GM10248 (cell line): Measurements from ENCODE around the gene TTPAL.

Experiments used
- CTCF ChIA-PET: fragments of 300-600 bp; sonication (Branson Sonifier 250); formaldehyde crosslinking; extraction: SDS; loops from one replicate; lab custom pipeline; 2021; ENCODE audit warnings: antibody characterized with exemption; lab: Yijun Ruan, JAX
- POLR2A ChIA-PET: fragments of 350-650 bp; sonication (Branson Sonifier 250); formaldehyde crosslinking; extraction: SDS; loops from one replicate; lab custom pipeline; 2020; ENCODE audit warnings: antibody characterized with exemption; lab: Yijun Ruan, JAX
- DNase-seq: peaks from one replicate; pipeline ENCODE4 v3.0.0; 2012; ENCODE audit errors: extremely low spot score
- CTCF ChIP-seq: IDR thresholded peaks from 2 replicates; pipeline ENCODE4 v1.5.1; 2012; ENCODE audit warnings: mild to moderate bottlenecking, low read depth; ENCODE audit errors: extremely low read depth, missing control alignments, control extremely low read depth

The TTPAL gene

GRCh38 chr20:44475694-44476560 is at the start of gene TTPAL:
Gene TTPAL (plus strand): TSS chr20:44475874. CDS start chr20:44480000, 4,126 bp downstream.
- DNase-seq = peak; percentile 96
- TF ChIP-seq CTCF = peak; percentile 38
- CTCF ChIA-PET = interaction anchor here (0.7 to 1.7 kb wide), 8 partner anchors 40 to 207 kb away, joined by 3 to 5 read pairs (median 4); no protein-coding TSS in a partner anchor
- POLR2A ChIA-PET = interaction anchor here (0.6 to 1.0 kb wide), 2 partner anchors 81 to 582 kb away, joined by 3 read pairs; no protein-coding TSS in a partner anchor

- ChIA-PET CTCF (interaction anchor here (0.9 to 1.0 kb wide), 2 partner anchors 20 to 28 kb away, joined by 3 read pairs; no protein-coding TSS in a partner anchor), POLR2A (no interaction called here)
- no peak for TF ChIP-seq CTCF
- no peak for DNase-seq
These were observed 49.8 kb upstream of the TTPAL start for GRCh38 chr20:44425923-44426322.

GRCh38 chr20:44426879-44427790 is 48.5 kb upstream of the TTPAL start:
- TF ChIP-seq CTCF = no peak
- DNase-seq = no peak
- ChIA-PET CTCF (interaction anchor here (0.7 to 1.3 kb wide), 6 partner anchors 12 to 117 kb away, joined by 3 to 4 read pairs (median 3); partner anchors contain the start of gene FITM2), POLR2A (no interaction called here)

- TF ChIP-seq CTCF = no peak
- DNase-seq = no peak
- ChIA-PET POLR2A (no interaction called here), CTCF (interaction anchor here (0.7 to 1.3 kb wide), 4 partner anchors 12 to 117 kb away, joined by 3 to 4 read pairs (median 3); partner anchors contain the start of gene FITM2)
These were observed 47.9 kb upstream of the TTPAL start for GRCh38 chr20:44427804-44428173.

GRCh38 chr20:44428174-44429016 is 47.3 kb upstream of the TTPAL start:
- DNase-seq = no peak
- ChIA-PET POLR2A (no interaction called here), CTCF (interaction anchor here (1.3 kb wide), 1 partner anchor 11 kb away, joined by 3 read pairs; no protein-coding TSS in a partner anchor)
- TF ChIP-seq CTCF = no peak

- no peak for DNase-seq
- CTCF ChIA-PET = no interaction called here
- no peak for TF ChIP-seq CTCF
- POLR2A ChIA-PET = no interaction called here
These were observed 46.7 kb upstream of the TTPAL start for GRCh38 chr20:44429017-44429339.
